WTC11 (cell line): ENCODE data around the gene TEDC2. TPM values are rescaled to one million over a fixed set of nuclear protein-coding genes. Genes with fewer than 3 reads are reported as not detected.
A peak's percentile ranks its signal among the peaks of the same experiment; 100 is the strongest.

Experiments used
- ATAC-seq: fragments of 200-7000 bp; cut with Tn5 transposase; 2 replicates; pipeline ENCODE4 v1.10.0; 2021; ENCODE audit warnings: mild to moderate bottlenecking, moderate library complexity
- CTCF ChIA-PET: fragments of 300-600 bp; sonication (Branson Sonifier 250); formaldehyde crosslinking; loops from one replicate; lab custom pipeline; 2021; ENCODE audit warnings: antibody characterized with exemption; lab: Charles Lee
- POLR2A ChIA-PET: fragments of 350-600 bp; sonication (Branson Sonifier 250); formaldehyde crosslinking; loops from one replicate; lab custom pipeline; 2021; ENCODE audit warnings: antibody characterized with exemption; lab: Charles Lee
- DNase-seq: peaks from one replicate; pipeline ENCODE4 v3.0.0; 2021; ENCODE audit warnings: low spot score
- H3K27ac Mint-ChIP-seq: 2 replicates; pipeline ENCODE4 v1.8.0; 2021; ENCODE audit warnings: mixed read lengths
- H3K27me3 Mint-ChIP-seq: 2 replicates; pipeline ENCODE4 v1.8.0; 2021; ENCODE audit warnings: low read depth, mild to moderate bottlenecking, moderate library complexity, mixed read lengths
- H3K36me3 Mint-ChIP-seq: 2 replicates; pipeline ENCODE4 v1.8.0; 2021; ENCODE audit warnings: mixed read lengths
- H3K4me1 Mint-ChIP-seq: 2 replicates; pipeline ENCODE4 v1.8.0; 2022; ENCODE audit warnings: mixed read lengths
- H3K4me3 Mint-ChIP-seq: 2 replicates; pipeline ENCODE4 v1.8.0; 2021; ENCODE audit warnings: mild to moderate bottlenecking, moderate library complexity, mixed read lengths
- H3K9me3 Mint-ChIP-seq: 2 replicates; pipeline ENCODE4 v1.8.0; 2021; ENCODE audit warnings: mixed read lengths
- GRHL2 ChIP-seq: fragments of 250-450 bp; sonication (Bioruptor Pico); IDR thresholded peaks from 2 replicates; pipeline ENCODE4 v1.8.0; 2022; ENCODE audit warnings: mild to moderate bottlenecking, moderate library complexity; ENCODE audit not compliant: insufficient replicate concordance, severe bottlenecking
- SMAD3 ChIP-seq: sonication (generic); formaldehyde crosslinking; IDR thresholded peaks from 2 replicates; pipeline ENCODE4 v1.8.0; 2022; ENCODE audit warnings: missing genetic modification reagents, mild to moderate bottlenecking, borderline replicate concordance
- TCF7 ChIP-seq: sonication (generic); formaldehyde crosslinking; IDR thresholded peaks from 2 replicates; pipeline ENCODE4 v1.8.0; 2022; ENCODE audit warnings: mild to moderate bottlenecking, low read depth, missing genetic modification reagents, moderate library complexity
- ZNF396 ChIP-seq: fragments of 250-450 bp; sonication (Bioruptor Pico); IDR thresholded peaks from 2 replicates; pipeline ENCODE4 v1.8.0; 2021; ENCODE audit warnings: mild to moderate bottlenecking, moderate library complexity, borderline replicate concordance
- total RNA-seq: library from RNA; stranded (reverse); gene quantifications from 3 replicates; pipeline ENCODE4 v1.2.3, GENCODE V29; 2021
- TF ChIP-seq, protein P1 (sequence below): sonication (generic); formaldehyde crosslinking; IDR thresholded peaks from 2 replicates; pipeline ENCODE4 v1.8.1; 2023; ENCODE audit warnings: mild to moderate bottlenecking, missing genetic modification reagents, moderate library complexity
- TF ChIP-seq, protein P2 (sequence below): fragments of 250-450 bp; sonication (Bioruptor Pico); IDR thresholded peaks from 2 replicates; pipeline ENCODE4 v2.1.2; 2022; ENCODE audit warnings: mild to moderate bottlenecking, moderate library complexity
- TF ChIP-seq, protein P3 (sequence below): fragments of 250-450 bp; sonication (Bioruptor Pico); IDR thresholded peaks from 2 replicates; pipeline ENCODE4 v1.9.0; 2021; ENCODE audit warnings: mild to moderate bottlenecking, borderline replicate concordance
- TF ChIP-seq, protein P4 (sequence below): sonication (generic); formaldehyde crosslinking; IDR thresholded peaks from 2 replicates; pipeline ENCODE4 v1.8.0; 2022; ENCODE audit warnings: missing genetic modification reagents
- TF ChIP-seq, protein P5 (sequence below): sonication (generic); formaldehyde crosslinking; IDR thresholded peaks from 2 replicates; pipeline ENCODE4 v1.8.1; 2022; ENCODE audit warnings: low read depth, missing genetic modification reagents, borderline replicate concordance

The TEDC2 gene
- total RNA-seq, 1 experiment from 2014 or later, result 61.6 TPM

DNA sequence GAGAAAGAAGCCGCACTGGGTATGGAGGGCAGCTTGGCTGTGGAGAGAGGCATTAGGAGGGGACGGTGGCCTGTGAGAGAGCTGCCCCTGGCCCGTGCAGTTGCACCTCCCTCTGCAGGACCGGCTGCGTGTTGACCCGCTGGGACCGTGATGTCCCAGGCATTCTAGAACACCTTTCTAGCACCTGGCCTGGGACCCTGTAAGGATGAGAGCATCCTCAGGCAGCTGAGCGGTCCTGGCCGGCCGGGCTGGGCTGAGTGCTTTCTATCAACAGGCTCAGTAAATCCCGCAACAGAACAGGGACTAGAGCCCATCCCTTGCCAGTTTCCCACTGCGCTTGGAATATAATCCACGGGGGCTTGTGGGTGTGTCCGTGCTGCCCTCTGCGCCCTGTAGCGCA lies 29.7 kb downstream of the TEDC2 start (continued):
- TF ChIP-seq, protein P1, sequence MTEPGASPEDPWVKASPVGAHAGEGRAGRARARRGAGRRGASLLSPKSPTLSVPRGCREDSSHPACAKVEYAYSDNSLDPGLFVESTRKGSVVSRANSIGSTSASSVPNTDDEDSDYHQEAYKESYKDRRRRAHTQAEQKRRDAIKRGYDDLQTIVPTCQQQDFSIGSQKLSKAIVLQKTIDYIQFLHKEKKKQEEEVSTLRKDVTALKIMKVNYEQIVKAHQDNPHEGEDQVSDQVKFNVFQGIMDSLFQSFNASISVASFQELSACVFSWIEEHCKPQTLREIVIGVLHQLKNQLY (CRISPR knock-in tag), result no peak
- TF ChIP-seq, protein P2, sequence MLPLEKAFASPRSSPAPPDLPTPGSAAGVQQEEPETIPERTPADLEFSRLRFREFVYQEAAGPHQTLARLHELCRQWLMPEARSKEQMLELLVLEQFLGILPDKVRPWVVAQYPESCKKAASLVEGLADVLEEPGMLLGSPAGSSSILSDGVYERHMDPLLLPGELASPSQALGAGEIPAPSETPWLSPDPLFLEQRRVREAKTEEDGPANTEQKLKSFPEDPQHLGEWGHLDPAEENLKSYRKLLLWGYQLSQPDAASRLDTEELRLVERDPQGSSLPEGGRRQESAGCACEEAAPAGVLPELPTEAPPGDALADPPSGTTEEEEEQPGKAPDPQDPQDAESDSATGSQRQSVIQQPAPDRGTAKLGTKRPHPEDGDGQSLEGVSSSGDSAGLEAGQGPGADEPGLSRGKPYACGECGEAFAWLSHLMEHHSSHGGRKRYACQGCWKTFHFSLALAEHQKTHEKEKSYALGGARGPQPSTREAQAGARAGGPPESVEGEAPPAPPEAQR, result no peak
- no peak for TF ChIP-seq SMAD3
- TF ChIP-seq, protein P3, sequence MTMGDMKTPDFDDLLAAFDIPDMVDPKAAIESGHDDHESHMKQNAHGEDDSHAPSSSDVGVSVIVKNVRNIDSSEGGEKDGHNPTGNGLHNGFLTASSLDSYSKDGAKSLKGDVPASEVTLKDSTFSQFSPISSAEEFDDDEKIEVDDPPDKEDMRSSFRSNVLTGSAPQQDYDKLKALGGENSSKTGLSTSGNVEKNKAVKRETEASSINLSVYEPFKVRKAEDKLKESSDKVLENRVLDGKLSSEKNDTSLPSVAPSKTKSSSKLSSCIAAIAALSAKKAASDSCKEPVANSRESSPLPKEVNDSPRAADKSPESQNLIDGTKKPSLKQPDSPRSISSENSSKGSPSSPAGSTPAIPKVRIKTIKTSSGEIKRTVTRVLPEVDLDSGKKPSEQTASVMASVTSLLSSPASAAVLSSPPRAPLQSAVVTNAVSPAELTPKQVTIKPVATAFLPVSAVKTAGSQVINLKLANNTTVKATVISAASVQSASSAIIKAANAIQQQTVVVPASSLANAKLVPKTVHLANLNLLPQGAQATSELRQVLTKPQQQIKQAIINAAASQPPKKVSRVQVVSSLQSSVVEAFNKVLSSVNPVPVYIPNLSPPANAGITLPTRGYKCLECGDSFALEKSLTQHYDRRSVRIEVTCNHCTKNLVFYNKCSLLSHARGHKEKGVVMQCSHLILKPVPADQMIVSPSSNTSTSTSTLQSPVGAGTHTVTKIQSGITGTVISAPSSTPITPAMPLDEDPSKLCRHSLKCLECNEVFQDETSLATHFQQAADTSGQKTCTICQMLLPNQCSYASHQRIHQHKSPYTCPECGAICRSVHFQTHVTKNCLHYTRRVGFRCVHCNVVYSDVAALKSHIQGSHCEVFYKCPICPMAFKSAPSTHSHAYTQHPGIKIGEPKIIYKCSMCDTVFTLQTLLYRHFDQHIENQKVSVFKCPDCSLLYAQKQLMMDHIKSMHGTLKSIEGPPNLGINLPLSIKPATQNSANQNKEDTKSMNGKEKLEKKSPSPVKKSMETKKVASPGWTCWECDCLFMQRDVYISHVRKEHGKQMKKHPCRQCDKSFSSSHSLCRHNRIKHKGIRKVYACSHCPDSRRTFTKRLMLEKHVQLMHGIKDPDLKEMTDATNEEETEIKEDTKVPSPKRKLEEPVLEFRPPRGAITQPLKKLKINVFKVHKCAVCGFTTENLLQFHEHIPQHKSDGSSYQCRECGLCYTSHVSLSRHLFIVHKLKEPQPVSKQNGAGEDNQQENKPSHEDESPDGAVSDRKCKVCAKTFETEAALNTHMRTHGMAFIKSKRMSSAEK (CRISPR knock-in tag), result no peak

DNA sequence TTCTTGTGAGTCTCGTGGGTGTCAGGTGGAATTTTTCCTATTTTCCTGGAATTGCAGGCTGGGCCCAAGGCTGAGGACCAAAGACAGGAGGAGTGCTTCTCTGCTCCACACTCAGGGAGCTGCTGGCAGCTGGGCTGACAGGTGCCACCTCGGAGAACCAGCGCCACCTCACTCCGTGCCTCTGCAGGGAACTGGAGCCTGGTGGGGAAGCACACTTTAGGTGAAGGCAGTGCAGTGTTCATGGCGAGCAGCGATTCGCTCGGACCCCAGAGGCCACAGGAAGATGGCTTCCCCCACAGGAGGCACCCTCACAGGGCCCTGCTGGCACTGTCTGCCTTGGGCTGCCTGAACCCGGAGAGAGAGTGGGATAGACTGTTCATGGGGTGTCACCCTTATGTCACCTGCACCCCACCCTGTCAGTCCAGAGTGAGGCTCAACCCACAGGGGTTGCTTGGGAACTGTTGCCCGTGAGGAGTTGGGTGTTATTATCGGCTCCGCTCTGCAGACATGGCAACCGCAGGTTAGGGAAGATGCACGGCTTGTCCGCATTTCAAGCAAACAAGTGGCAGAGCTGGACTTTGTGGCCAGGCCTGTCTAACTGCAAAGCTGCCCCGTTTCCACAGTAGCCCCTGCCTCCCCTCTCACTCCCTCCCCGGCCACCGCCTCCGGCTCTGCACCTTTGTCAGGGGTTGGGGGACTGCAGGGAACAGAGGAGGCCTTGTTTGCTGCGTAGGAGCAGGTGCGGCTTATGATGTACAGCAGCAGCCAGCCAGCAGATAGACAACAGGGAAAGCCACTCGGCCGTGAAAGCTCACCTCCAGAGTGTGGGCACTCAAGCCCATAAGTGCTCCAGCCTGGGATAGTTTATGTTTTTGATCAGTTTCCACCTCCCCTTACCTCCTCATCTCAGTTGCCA lies 30.5 kb downstream of the TEDC2 start:
- no peaks in the 10 kb centered on the region for H3K27me3 Mint-ChIP-seq
- H3K4me1 Mint-ChIP-seq, result 0 out of 2 replicates have a peak, but pooled peaks cover 4% of the 10 kb centered on the region
- POLR2A ChIA-PET, result no interaction called here
- H3K9me3 Mint-ChIP-seq, result no peaks in the 10 kb centered on the region
- ATAC-seq (no peak), DNase-seq (no peak)
- H3K4me3 Mint-ChIP-seq, result no peak overlapping the region
- no peak overlapping the region for H3K27ac Mint-ChIP-seq
- CTCF ChIA-PET, result interaction anchor here (1.4 kb wide), 1 partner anchor 11 kb away, joined by 6 read pairs; no protein-coding TSS in a partner anchor
- H3K36me3 Mint-ChIP-seq, result no peaks in the 10 kb centered on the region
- TF ChIP-seq TCF7 (CRISPR knock-in tag), result no peak
- TF ChIP-seq, protein P4, sequence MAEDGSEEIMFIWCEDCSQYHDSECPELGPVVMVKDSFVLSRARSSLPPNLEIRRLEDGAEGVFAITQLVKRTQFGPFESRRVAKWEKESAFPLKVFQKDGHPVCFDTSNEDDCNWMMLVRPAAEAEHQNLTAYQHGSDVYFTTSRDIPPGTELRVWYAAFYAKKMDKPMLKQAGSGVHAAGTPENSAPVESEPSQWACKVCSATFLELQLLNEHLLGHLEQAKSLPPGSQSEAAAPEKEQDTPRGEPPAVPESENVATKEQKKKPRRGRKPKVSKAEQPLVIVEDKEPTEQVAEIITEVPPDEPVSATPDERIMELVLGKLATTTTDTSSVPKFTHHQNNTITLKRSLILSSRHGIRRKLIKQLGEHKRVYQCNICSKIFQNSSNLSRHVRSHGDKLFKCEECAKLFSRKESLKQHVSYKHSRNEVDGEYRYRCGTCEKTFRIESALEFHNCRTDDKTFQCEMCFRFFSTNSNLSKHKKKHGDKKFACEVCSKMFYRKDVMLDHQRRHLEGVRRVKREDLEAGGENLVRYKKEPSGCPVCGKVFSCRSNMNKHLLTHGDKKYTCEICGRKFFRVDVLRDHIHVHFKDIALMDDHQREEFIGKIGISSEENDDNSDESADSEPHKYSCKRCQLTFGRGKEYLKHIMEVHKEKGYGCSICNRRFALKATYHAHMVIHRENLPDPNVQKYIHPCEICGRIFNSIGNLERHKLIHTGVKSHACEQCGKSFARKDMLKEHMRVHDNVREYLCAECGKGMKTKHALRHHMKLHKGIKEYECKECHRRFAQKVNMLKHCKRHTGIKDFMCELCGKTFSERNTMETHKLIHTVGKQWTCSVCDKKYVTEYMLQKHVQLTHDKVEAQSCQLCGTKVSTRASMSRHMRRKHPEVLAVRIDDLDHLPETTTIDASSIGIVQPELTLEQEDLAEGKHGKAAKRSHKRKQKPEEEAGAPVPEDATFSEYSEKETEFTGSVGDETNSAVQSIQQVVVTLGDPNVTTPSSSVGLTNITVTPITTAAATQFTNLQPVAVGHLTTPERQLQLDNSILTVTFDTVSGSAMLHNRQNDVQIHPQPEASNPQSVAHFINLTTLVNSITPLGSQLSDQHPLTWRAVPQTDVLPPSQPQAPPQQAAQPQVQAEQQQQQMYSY (CRISPR knock-in tag), result 0 out of 2 replicates have a peak, but pooled peaks have one; percentile 10

DNA sequence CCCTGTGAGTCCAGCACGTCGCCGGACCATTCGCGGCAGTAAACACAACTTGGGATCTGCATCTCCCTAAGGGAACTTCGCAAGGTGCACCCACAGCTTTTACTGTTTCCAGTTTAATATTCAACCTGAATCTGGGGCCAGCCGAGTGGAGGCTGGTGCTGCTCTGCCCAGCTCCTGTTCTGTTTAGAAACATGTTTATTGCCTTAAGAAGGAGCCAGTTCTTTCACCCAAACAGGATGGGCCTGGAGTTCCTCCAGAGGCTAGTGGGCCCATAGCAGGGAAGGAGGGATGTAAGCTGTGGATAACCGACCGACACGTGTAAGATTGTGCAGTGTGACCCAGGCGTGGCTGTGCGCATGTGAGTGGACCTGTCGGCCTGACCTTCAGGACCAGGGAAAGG lies 32.4 kb downstream of the TEDC2 start:
- H3K9me3 Mint-ChIP-seq, result no peaks in the 10 kb centered on the region
- H3K36me3 Mint-ChIP-seq, result no peaks in the 10 kb centered on the region; the same call in 1 of the 2 replicates
- POLR2A ChIA-PET, result no interaction called here
- H3K27ac Mint-ChIP-seq, result no peak overlapping the region
- CTCF ChIA-PET, result interaction anchor here (1.5 kb wide), 1 partner anchor 9 kb away, joined by 9 read pairs; no protein-coding TSS in a partner anchor
- no peak overlapping the region for H3K4me3 Mint-ChIP-seq
- DNase-seq (no peak), ATAC-seq (no peak)
- H3K27me3 Mint-ChIP-seq, result no peaks in the 10 kb centered on the region
- 0 out of 2 replicates have a peak, but pooled peaks cover under 1% of the 10 kb centered on the region for H3K4me1 Mint-ChIP-seq
- TF ChIP-seq GRHL2, result no peak
- TF ChIP-seq ZNF396, result no peak
- TF ChIP-seq, protein P5, sequence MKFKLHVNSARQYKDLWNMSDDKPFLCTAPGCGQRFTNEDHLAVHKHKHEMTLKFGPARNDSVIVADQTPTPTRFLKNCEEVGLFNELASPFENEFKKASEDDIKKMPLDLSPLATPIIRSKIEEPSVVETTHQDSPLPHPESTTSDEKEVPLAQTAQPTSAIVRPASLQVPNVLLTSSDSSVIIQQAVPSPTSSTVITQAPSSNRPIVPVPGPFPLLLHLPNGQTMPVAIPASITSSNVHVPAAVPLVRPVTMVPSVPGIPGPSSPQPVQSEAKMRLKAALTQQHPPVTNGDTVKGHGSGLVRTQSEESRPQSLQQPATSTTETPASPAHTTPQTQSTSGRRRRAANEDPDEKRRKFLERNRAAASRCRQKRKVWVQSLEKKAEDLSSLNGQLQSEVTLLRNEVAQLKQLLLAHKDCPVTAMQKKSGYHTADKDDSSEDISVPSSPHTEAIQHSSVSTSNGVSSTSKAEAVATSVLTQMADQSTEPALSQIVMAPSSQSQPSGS, result no peak
